HG03460 (cell line): ENCODE results near the gene SH3D19.

Experiments used
- ATAC-seq: cut with Tn5 transposase; IDR thresholded peaks from one replicate; pipeline ENCODE4 v1.9.1; 2021; ENCODE audit not compliant: unreplicated experiment

Gene SH3D19

GRCh38 chr4:151325111-151325948 is at the start of gene SH3D19:
Gene SH3D19 (minus strand): TSS chr4:151325605. CDS start chr4:151325352, 253 bp downstream.
- ATAC-seq, result no peak

GRCh38 chr4:151362404-151363164 is 37.2 kb upstream of the SH3D19 start:
- peak; percentile 99 for ATAC-seq

GRCh38 chr4:151361966-151362365 is 36.6 kb upstream of the SH3D19 start:
- no peak for ATAC-seq

GRCh38 chr4:151361126-151361525 is 35.7 kb upstream of the SH3D19 start:
- no peak for ATAC-seq

- ATAC-seq, result no peak
Measured at GRCh38 chr4:151359576-151359975, 34.2 kb upstream of the SH3D19 start.

- no peak for ATAC-seq
Measured at GRCh38 chr4:151358266-151358665, 32.9 kb upstream of the SH3D19 start.

GRCh38 chr4:151356510-151356909 is 31.1 kb upstream of the SH3D19 start:
- no peak for ATAC-seq

GRCh38 chr4:151355155-151355554 is 29.8 kb upstream of the SH3D19 start:
- no peak for ATAC-seq

GRCh38 chr4:151347490-151348235 is 22.3 kb upstream of the SH3D19 start:
- ATAC-seq, result no peak

- ATAC-seq, result no peak
Measured at GRCh38 chr4:151344948-151345347, 19.5 kb upstream of the SH3D19 start.

- ATAC-seq, result no peak
Measured at GRCh38 chr4:151340751-151341385, 15.5 kb upstream of the SH3D19 start.

GRCh38 chr4:151339467-151339866 is 14.1 kb upstream of the SH3D19 start:
- ATAC-seq, result no peak

GRCh38 chr4:151331276-151332042 is 6.1 kb upstream of the SH3D19 start:
- ATAC-seq, result no peak

GRCh38 chr4:151329217-151330007 is 4.0 kb upstream of the SH3D19 start:
- ATAC-seq, result no peak

GRCh38 chr4:151325949-151326246 is 493 bp upstream of the SH3D19 start:
- ATAC-seq, result no peak

GRCh38 chr4:151324752-151325110 is 674 bp downstream of the SH3D19 start:
- no peak for ATAC-seq

GRCh38 chr4:151324124-151324751 is 1.2 kb downstream of the SH3D19 start:
- ATAC-seq, result no peak

GRCh38 chr4:151323667-151324066 is 1.7 kb downstream of the SH3D19 start:
- ATAC-seq, result no peak

- ATAC-seq, result no peak
Measured at GRCh38 chr4:151322570-151322969, 2.8 kb downstream of the SH3D19 start.
